GM12872 (cell line): ENCODE data around the gene ARHGEF2.
A peak's percentile ranks its signal among the peaks of the same experiment; 100 is the strongest.

ENCODE experiments used
- TF ChIP-seq, protein P1 (sequence below): IDR thresholded peaks from 3 replicates; pipeline ENCODE4 v1.5.1; 2011; ENCODE audit warnings: low read depth, mild to moderate bottlenecking, low read length, moderate library complexity; ENCODE audit not compliant: insufficient read depth

The ARHGEF2 gene

GRCh38 chr1:155989242-155990004, 11.1 kb upstream of the ARHGEF2 start:
- TF ChIP-seq, protein P1, sequence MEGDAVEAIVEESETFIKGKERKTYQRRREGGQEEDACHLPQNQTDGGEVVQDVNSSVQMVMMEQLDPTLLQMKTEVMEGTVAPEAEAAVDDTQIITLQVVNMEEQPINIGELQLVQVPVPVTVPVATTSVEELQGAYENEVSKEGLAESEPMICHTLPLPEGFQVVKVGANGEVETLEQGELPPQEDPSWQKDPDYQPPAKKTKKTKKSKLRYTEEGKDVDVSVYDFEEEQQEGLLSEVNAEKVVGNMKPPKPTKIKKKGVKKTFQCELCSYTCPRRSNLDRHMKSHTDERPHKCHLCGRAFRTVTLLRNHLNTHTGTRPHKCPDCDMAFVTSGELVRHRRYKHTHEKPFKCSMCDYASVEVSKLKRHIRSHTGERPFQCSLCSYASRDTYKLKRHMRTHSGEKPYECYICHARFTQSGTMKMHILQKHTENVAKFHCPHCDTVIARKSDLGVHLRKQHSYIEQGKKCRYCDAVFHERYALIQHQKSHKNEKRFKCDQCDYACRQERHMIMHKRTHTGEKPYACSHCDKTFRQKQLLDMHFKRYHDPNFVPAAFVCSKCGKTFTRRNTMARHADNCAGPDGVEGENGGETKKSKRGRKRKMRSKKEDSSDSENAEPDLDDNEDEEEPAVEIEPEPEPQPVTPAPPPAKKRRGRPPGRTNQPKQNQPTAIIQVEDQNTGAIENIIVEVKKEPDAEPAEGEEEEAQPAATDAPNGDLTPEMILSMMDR: peak; percentile 99

DNA sequence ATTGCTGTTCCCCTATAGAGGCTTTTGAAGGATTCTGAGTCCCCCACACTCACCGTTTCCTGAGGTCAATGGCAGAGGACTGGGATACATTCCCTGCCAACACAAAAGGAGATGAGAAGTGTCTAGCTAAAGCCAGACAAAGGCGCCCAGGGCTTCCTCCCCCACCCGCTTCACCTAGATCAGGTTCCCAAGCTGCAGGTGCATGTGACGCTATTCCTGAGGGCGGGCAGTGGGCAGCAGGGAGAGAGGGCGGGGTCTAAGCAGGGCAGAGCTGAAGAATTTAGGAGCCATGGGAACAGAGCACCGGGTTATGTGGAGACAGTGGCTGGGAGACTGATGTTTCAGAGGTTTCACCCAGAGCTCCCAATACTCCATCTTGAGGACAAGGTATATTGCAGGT, 6.0 kb upstream of the ARHGEF2 start:
- TF ChIP-seq, protein P1: no peak

DNA sequence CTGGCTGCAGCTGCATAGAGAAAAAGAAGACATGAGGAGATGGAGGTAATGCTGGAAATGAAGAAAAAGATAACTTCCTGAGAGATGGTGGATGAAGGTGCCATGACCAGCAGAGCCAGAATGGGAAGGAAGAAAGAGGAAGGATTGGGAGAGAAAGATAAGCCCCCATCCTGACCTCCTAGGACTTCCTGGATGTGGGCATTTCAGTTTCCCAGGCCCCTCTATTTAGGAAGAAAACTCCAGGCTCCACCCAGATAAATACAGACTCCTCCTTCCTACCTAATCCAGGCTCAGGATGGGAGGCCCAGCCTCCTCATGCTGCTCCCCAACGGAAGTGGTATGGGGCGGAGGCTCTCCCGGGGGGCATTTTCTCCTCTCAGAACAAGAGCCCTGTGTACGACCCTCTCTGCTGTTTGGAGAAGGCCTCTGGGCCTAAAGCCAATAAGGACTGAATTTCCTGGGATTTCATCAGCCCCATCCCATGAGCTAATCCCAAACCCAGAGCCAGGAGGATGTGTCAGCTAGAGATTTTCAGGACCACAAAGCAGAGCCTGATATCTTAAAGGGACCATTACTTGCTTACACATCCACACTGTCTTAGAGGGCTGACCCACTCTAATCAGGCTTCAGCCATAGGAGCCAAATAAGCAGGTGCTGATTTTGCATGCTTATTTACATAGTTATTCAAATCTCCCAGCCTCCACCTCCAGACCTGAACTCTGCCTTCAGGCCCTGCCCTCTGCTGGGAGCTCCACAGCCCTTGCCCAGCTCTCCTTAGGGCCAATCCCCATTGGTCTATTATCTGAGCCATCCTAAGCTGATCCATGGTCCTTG, 5.1 kb upstream of the ARHGEF2 start:
- TF ChIP-seq, protein P1: peak; percentile 36

GRCh38 chr1:155982106-155982505, 3.8 kb upstream of the ARHGEF2 start:
- TF ChIP-seq, protein P1: no peak

DNA sequence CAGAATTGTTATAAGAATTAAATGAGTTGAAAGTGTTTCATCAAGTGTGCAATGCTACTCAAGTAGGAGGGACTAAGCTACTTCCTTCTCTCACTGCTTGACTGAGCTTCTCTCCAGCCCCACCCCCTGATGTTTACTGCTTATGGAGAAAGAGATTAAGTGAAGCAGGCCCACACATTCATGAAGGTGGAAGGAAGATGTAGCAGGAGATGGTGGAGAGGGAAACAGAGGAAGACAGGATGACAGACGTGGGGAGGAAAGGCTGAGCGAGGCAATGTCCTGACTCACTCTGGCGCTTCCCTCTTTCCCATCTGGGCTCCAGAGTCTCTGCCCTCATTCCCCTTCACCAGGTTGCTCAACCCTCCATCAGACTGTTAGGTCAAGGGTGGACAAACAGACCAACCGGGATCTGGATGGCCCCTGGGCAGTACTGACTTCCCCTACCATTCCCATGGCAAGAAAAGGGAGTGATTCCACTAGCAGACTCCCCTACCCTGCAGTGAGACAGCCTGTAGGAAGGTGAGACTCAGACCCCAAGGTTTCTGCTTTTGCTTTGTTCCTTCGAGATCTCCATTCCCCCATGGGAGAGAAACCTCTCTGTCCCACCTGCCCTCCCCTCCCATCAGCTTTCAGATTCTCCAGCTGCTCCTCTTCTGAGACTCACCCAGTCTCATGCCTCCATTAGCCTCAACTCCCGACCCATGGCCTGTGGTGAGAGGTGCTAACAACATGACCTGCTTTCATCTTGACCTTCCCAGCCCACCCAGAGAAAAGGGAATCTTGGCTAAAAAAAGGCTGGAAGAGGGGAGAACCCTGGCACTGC, 3.1 kb upstream of the ARHGEF2 start:
- TF ChIP-seq, protein P1: no peak

- TF ChIP-seq, protein P1: no peak
Measured at GRCh38 chr1:155979597-155980343, 1.4 kb upstream of the ARHGEF2 start.
